Measurements from ENCODE around the gene GRM5. TPM values are rescaled to one million over a fixed set of nuclear protein-coding genes. Genes with fewer than 3 reads are reported as not detected.
A peak's percentile ranks its signal among the peaks of the same experiment; 100 is the strongest.

The GRM5 gene
- total RNA-seq, 4 donors from 2014 or later: under 0.01 to 1.8 (median under 0.01) TPM; not detected in 1

DNA sequence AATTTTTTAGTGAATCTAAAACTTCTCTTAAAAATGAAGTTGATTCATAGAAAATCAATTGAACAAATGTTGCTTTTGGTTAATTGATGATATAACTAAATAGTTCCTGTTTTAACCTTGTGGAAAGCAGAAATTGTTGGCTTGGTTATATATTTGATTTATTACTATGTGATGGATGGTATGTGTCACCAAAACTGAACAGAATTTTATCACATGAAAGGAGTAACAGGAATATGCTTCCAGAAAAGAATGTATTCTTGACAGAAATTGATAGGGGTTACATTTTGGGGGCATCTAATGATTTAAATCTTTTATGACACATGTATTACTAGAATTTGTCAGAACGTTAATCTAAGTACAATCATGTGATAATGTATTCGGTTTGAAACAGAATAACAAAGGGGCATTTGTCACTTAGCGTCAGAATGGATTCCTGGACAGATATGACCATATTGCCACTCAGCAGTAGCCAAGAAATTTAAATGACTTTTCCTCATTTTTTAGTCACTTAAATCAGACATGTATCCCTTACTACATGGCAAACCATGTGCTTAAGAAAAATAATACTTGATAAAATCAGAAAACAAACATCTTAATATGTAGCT, 295.2 kb downstream of the GRM5 start:
- TF ChIP-seq POLR2A (IDR thresholded peaks at IDR 0.05): no peak
- no peak for TF ChIP-seq EP300 (IDR thresholded peaks at IDR 0.05)
- TF ChIP-seq, protein P1, sequence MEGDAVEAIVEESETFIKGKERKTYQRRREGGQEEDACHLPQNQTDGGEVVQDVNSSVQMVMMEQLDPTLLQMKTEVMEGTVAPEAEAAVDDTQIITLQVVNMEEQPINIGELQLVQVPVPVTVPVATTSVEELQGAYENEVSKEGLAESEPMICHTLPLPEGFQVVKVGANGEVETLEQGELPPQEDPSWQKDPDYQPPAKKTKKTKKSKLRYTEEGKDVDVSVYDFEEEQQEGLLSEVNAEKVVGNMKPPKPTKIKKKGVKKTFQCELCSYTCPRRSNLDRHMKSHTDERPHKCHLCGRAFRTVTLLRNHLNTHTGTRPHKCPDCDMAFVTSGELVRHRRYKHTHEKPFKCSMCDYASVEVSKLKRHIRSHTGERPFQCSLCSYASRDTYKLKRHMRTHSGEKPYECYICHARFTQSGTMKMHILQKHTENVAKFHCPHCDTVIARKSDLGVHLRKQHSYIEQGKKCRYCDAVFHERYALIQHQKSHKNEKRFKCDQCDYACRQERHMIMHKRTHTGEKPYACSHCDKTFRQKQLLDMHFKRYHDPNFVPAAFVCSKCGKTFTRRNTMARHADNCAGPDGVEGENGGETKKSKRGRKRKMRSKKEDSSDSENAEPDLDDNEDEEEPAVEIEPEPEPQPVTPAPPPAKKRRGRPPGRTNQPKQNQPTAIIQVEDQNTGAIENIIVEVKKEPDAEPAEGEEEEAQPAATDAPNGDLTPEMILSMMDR (IDR thresholded peaks at IDR 0.05): no peak
- peaks cover 0 to 8% (median 1%) of the 10 kb centered on the region in 4 donors for H3K9me3 ChIP-seq
- 41 to 58% methylated on average over 3 of the region's 3 CpGs for WGBS, 2 donors

DNA sequence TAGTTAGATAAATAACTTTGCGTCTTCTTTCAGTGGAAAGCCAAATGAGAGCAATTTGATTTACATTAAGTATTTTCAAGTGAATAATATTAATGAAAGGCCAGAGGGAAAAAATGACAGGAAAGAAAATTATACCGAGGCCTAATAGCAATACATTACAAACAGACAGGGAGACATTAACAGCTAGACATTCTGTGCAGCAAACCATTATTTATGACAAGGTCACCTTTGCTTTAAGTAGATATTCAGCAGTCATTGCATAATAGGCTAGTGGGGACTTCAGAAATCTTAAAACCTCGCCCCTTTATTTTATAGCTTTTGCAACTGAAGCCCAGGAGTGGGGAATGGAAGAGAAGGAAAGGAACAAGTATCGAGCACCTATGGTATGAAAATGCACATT, 321.6 kb downstream of the GRM5 start:
- TF ChIP-seq, protein P1 (IDR thresholded peaks at IDR 0.05): no peak
- TF ChIP-seq POLR2A (IDR thresholded peaks at IDR 0.05): no peak
- TF ChIP-seq EP300 (IDR thresholded peaks at IDR 0.05): no peak
- Histone ChIP-seq H3K36me3 (no peaks in the 10 kb centered on the region), H3K9me3 (peaks cover 0 to 5% (median 0%) of the 10 kb centered on the region in 4 donors), H3K4me1 (no peaks in the 10 kb centered on the region), H3K27me3 (no peaks in the 10 kb centered on the region), H3K27ac (no peak overlapping the region), H3K4me3 (no peak overlapping the region)
- WGBS, 2 donors: 94 to 95% methylated on average over 4 of the region's 4 CpGs
- no peak for DNase-seq (ENCODE audit: low spot score in 2 of 2)

More for the DNA sequence above, 295.2 kb downstream of the GRM5 start:
- Histone ChIP-seq H3K27ac (no peak overlapping the region), H3K27me3 (no peaks in the 10 kb centered on the region), H3K4me3 (no peak overlapping the region), H3K4me1 (no peaks in the 10 kb centered on the region), H3K36me3 (no peaks in the 10 kb centered on the region)
- no peak for DNase-seq (ENCODE audit: low spot score in 2 of 2)

DNA sequence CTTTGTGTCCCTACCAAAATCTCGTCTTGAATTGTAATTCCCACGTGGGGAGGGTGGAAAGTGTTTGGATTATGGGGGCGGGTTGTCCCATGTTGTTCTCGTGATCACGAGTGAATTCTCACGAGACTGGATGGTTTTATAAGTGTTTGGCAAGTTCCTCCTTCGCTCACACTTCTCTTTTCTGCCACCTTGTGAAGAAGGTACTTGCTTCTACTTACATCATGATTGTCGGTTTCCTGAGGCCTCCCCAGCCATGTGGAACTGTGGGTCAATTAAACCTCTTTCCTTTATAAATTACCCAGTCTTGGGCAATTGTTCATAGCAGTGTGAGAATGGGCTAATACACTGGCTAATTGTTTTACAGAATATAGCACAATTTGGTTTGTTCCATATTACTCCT, 326.3 kb downstream of the GRM5 start:
- Histone ChIP-seq H3K27me3 (no peaks in the 10 kb centered on the region), H3K4me1 (no peaks in the 10 kb centered on the region), H3K4me3 (no peak overlapping the region), H3K27ac (no peak overlapping the region), H3K9me3 (no peaks in the 10 kb centered on the region), H3K36me3 (no peaks in the 10 kb centered on the region)
- WGBS, 2 donors: 73 to 83% methylated on average over 8 of the region's 8 CpGs
- no peak for DNase-seq (ENCODE audit: low spot score in 2 of 2)
- no peak for TF ChIP-seq EP300 (IDR thresholded peaks at IDR 0.05)
- TF ChIP-seq POLR2A (IDR thresholded peaks at IDR 0.05): no peak
- TF ChIP-seq, protein P1 (IDR thresholded peaks at IDR 0.05): no peak

GRCh38 chr11:88709567-88709966, 356.2 kb downstream of the GRM5 start:
- Histone ChIP-seq H3K27me3 (no peaks in the 10 kb centered on the region), H3K4me1 (peaks cover 0 to 13% (median 3%) of the 10 kb centered on the region in 4 donors), H3K27ac (peak overlapping the region in 1 of 4 donors; percentile 33), H3K4me3 (no peak overlapping the region), H3K9me3 (no peaks in the 10 kb centered on the region), H3K36me3 (no peaks in the 10 kb centered on the region)
- 27 to 53% methylated on average over 1 of the region's 1 CpG for WGBS, 2 donors
- TF ChIP-seq, protein P1 (IDR thresholded peaks at IDR 0.05): no peak
- TF ChIP-seq EP300 (IDR thresholded peaks at IDR 0.05) (no peak), POLR2A (IDR thresholded peaks at IDR 0.05) (no peak)
- no peak for DNase-seq (ENCODE audit: low spot score in 2 of 2)

DNA sequence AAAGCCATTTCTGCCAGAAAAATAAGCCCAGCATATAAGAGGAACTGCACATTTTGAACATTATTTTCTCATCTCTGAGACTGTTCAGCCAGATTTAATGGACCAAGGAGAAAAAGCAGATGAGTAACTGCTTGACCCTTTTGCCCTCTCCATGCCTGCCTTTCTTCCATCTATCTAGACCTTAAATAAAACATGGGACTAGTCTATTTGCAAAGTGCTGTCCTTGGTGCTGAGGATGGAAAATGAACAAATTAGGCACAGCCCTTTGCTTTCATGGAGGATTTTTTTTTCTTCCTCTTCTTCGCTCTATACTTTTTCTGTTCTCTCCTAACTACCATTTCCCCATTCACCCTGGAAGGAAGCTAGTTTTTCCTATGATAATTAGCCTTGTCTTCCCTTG, 361.3 kb downstream of the GRM5 start:
- no peaks in the 10 kb centered on the region for H3K4me1 ChIP-seq
- WGBS, 2 donors: 95 to 96% methylated on average over 1 of the region's 1 CpG
- no peak for TF ChIP-seq EP300 (IDR thresholded peaks at IDR 0.05)
- TF ChIP-seq, protein P1 (IDR thresholded peaks at IDR 0.05): no peak
- TF ChIP-seq POLR2A (IDR thresholded peaks at IDR 0.05): no peak
- DNase-seq (ENCODE audit: low spot score in 2 of 2): no peak
- no peak overlapping the region for H3K4me3 ChIP-seq
- no peak overlapping the region for H3K27ac ChIP-seq
- no peaks in the 10 kb centered on the region for H3K27me3 ChIP-seq
- H3K36me3 ChIP-seq: no peaks in the 10 kb centered on the region
- H3K9me3 ChIP-seq: no peaks in the 10 kb centered on the region

Measured in tibial nerve (tissue), 4 donors.